Duodenal mucosa (tissue), 2 donors: ENCODE measurements around the gene ACOT13.
"Not testable (repeated sequence)": the region's sequence is repeated elsewhere in the genome, so short reads cannot be mapped to it uniquely, and the experiment has no call there.

Experiments
- H3K27ac ChIP-seq: one replicate; pipeline ENCODE4 v1.7.0; 2013; ENCODE audit warnings: low read depth, low read length
- H3K27me3 ChIP-seq, 2 donors: one replicate each; pipeline ENCODE4 v1.7.0; 2013; ENCODE audit warnings: low read length in 2 of 2, control low read depth in 1 of 2; ENCODE audit not compliant: insufficient read depth in 2 of 2, control insufficient read depth in 1 of 2
- H3K36me3 ChIP-seq, 2 donors: one replicate each; pipeline ENCODE4 v1.7.0; 2013; ENCODE audit warnings: low read length in 2 of 2, control low read depth in 1 of 2; ENCODE audit not compliant: insufficient read depth in 2 of 2, control insufficient read depth in 1 of 2
- H3K4me1 ChIP-seq, 2 donors: one replicate each; pipeline ENCODE4 v1.7.0; 2013; ENCODE audit warnings: low read length in 2 of 2, control low read depth in 1 of 2; ENCODE audit not compliant: insufficient read depth in 2 of 2, control insufficient read depth in 1 of 2
- H3K4me3 ChIP-seq, 2 donors: one replicate each; pipeline ENCODE4 v1.7.0; 2013; ENCODE audit warnings: low read length in 2 of 2, low read depth in 1 of 2
- H3K9ac ChIP-seq, 2 donors: one replicate each; pipeline ENCODE4 v1.7.0; 2013; ENCODE audit warnings: low read length in 2 of 2, low read depth in 1 of 2
- H3K9me3 ChIP-seq, 2 donors: one replicate each; pipeline ENCODE4 v1.7.0; 2013; ENCODE audit warnings: low read length in 2 of 2, control low read depth in 1 of 2; ENCODE audit not compliant: control insufficient read depth in 1 of 2

The ACOT13 gene

DNA sequence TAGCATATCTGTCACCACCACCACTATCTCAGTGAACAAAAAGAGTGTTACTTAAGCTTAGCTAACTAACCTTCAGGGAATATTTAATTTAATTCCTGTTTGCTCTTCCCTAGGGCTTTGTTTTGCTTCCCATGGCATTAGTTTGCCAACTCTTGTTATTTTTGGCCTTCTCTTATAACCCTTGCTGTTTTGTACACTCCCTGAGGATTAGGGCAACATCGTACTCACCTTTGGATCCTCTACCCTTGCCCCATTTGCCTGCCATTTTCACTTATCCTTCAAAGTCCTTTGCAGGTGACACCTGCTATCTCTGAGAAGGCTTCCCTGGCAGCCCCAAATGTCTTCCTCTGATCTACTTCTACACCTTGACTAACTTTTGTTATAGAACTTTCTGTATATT is 23.7 kb downstream of the ACOT13 start:
- Histone ChIP-seq H3K9ac (no peak overlapping the region), H3K27ac (no peak overlapping the region), H3K4me1 (no peaks in the 10 kb centered on the region), H3K9me3 (no peaks in the 10 kb centered on the region), H3K4me3 (no peak overlapping the region), H3K36me3 (no peaks in the 10 kb centered on the region), H3K27me3 (no peaks in the 10 kb centered on the region)

DNA sequence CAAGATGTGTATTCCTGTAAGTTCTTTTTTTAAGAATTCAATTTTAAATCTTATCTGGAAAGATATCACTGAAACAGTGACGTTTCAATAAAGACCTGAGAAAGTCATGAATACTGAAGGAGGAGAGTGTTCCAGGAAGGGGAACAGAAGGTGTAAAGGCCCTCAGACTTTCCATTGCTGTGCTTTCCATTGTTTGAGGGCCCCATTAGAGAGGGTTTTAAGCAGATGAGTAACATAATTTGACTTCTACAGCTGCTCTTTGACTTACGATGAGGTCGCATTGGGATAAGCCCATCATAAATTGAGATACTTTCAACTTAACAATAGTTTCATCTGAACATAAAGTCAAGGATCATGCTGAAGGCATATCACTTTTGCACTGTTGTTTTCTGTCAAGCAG is 24.7 kb downstream of the ACOT13 start:
- Histone ChIP-seq H3K4me3 (no peak overlapping the region), H3K4me1 (no peaks in the 10 kb centered on the region), H3K9me3 (no peaks in the 10 kb centered on the region), H3K27me3 (no peaks in the 10 kb centered on the region), H3K36me3 (no peaks in the 10 kb centered on the region), H3K9ac (no peak overlapping the region), H3K27ac (no peak overlapping the region)

DNA sequence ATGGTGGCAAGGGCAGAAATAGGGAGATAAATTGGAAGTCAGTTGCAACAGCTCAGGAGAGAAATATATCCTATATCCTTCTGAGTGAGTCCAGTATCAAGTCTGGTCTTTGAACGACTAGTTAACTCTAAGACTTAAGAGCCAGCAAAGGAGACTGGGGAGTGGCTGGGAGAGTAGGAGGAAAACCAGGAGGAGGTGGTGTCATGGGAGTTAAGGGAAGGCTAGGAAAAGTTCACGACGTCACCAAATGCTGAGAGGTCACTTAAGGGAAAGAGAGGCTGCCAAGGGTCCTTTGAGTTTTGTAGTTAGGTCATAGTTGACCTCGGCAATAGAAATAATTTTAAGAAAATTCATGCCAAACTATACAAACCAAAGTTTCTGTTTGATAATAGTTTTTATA is 25.1 kb downstream of the ACOT13 start:
- Histone ChIP-seq H3K4me1 (no peaks in the 10 kb centered on the region), H3K9me3 (no peaks in the 10 kb centered on the region), H3K9ac (no peak overlapping the region), H3K36me3 (no peaks in the 10 kb centered on the region), H3K27me3 (no peaks in the 10 kb centered on the region), H3K27ac (no peak overlapping the region), H3K4me3 (no peak overlapping the region)

DNA sequence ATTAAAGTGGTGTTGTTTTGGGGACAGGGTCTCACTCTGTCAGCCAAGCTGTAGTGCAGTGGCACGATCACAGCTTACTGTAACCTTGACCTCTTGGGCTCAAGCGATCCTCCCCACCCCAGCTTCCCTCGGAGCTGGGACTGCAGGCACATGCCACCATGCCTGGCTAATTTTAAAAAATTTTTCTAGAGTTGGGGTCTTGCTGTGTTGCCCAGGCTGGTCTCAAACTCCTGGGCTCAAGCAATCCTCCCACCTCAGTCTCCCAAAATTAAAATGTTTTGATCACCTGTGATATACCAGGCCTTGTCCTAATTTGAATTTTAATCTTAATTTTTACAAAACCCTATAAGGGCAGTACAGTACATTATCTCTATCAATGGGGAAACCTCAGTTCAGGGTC is 25.5 kb downstream of the ACOT13 start:
- Histone ChIP-seq H3K4me1 (no peaks in the 10 kb centered on the region), H3K27ac (no peak overlapping the region), H3K36me3 (no peaks in the 10 kb centered on the region), H3K9me3 (no peaks in the 10 kb centered on the region), H3K9ac (no peak overlapping the region), H3K4me3 (no peak overlapping the region), H3K27me3 (no peaks in the 10 kb centered on the region)

DNA sequence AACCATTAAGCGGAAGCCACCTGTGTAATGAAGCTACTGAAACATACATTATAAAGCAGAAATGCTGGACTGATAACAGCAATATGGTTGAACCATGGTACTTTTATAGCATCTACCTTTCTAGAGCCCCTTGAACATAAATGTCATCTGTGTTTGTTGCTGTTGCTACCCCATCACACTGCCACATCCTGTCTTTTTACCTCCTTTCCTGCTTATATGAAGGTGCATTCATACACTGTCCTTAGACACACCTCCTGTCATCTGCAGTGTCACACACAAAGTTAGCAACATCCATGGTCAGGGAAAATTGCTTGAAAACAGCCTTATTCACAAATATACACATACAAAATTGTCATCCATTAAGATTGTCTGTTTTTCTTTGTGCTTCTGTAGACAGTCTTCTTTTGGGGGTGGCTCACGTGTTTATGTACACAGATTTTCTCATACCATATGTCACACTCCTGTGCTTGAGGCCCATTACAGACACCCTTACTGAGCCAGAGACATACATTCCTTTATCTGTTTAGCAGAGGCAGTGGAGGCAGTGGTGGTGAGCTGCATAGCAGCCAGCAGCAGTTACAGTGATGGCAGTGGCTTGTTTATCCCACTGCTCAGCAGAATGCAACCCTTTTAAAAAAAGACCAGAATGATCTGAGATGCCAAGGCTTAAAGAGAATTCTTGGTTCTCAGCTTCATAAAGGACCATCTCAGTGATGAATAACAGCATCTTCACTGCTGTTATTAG is 26.1 kb downstream of the ACOT13 start:
- Histone ChIP-seq H3K27me3 (no peaks in the 10 kb centered on the region), H3K36me3 (no peaks in the 10 kb centered on the region), H3K4me3 (no peak overlapping the region), H3K4me1 (no peaks in the 10 kb centered on the region), H3K27ac (no peak overlapping the region), H3K9me3 (no peaks in the 10 kb centered on the region), H3K9ac (no peak overlapping the region)

DNA sequence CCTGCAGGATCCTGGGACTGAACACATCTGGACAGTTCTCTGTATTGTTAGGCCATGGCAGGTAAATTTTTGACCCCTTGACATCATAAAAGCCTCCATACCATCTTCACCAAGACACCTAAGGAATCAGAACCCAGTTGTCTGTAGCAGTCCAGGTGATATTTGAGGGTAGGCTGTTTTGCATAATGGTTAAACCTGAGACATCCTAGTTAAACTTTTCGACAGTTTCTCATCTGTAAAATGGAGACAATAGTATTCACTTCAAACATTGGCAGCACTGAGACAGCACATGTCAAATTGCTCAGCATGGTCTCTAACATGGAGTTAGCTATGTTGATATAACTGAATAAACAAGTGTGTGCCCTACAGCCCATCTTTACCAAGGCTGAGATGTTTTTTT is 27.3 kb downstream of the ACOT13 start:
- H3K36me3 ChIP-seq = no peaks in the 10 kb centered on the region
- no peaks in the 10 kb centered on the region for H3K9me3 ChIP-seq
- H3K4me3 ChIP-seq = no peak overlapping the region
- no peaks in the 10 kb centered on the region for H3K27me3 ChIP-seq
- no peak overlapping the region for H3K27ac ChIP-seq
- no peaks in the 10 kb centered on the region for H3K4me1 ChIP-seq
- no peak overlapping the region for H3K9ac ChIP-seq

DNA sequence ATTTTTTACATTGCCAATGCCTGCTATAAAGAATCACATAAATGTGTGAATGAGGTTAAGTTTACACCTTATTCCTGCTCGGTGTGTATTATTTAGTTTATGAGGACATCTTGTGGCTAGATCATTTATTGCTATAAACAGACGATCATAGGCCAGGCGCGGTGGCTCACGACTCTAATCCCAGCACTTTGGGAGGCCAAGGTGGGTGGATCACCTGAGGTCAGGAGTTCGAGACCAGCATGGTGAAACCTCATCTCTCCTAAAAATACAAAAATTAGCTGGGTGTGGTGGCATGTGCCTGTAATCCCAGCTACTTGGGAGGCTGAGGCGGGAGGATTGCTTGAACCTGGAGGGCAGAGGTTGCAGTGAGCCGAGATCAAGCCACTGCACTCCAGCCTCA is 28.8 kb downstream of the ACOT13 start:
- H3K27ac ChIP-seq = not testable (repeated sequence)

DNA sequence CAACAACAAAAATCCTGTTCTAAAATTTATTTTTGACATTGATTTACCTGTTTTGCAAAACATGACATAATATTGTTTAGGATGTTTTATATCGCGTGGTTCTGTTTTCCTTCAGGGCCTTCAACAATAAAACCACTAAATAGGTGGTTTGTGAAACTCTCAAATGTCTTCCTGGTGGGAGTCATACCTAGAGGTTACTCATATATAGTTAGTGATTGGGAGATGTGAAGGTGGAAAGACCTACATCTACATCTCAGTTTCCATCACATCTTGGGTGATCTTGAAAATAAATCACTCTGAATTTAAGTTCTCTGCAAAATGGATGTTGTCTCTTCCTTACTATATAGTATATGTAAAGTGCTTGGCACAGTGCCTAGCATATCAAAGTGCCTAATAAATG is 29.2 kb downstream of the ACOT13 start:
- no peak overlapping the region for H3K27ac ChIP-seq
- no peak overlapping the region for H3K4me3 ChIP-seq
- H3K36me3 ChIP-seq = no peaks in the 10 kb centered on the region
- H3K9ac ChIP-seq = no peak overlapping the region
- no peaks in the 10 kb centered on the region for H3K9me3 ChIP-seq
- H3K4me1 ChIP-seq = no peaks in the 10 kb centered on the region
- H3K27me3 ChIP-seq = no peaks in the 10 kb centered on the region

More for the DNA sequence above, 28.8 kb downstream of the ACOT13 start:
- H3K36me3 ChIP-seq, H3K9ac ChIP-seq, H3K27me3 ChIP-seq, H3K4me3 ChIP-seq, H3K9me3 ChIP-seq, H3K4me1 ChIP-seq: not testable (repeated sequence)

DNA sequence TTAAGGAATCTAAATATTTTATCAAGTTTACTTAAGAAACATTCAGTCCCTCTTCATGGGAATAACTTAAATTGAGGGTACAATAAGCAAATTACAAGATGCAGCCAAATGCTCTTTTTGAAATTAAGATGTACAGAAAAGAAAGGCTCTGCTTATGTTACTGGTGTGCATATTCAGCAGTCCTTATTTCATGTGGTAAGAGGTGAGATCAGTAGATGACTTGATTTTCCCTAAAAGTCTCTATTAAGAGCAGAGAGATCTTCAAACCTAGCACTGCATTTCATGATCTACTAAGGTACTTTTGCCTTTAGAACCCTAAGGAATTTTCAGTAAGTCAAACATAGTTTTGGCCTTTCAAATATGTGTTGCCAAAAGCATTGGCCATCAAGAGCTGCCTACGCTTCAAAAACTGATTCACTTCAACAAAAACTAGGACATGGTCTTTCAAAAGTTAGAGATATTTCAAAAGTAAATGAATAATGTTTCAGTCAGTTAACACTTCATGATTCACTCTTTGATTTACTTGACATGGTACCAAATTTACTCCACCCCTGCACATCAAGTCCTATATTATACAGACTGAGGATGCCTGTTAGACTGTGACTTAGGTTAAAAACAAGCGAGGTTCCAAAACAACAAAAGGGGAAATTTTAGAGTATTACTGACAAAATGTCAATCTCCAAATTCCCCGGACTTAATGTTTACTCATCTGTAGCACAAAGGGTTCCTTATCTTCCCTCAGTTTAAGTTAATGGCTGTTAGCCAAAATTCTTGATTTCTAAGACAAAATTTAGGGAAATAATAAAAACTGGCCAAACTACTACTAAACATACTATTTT is 32.9 kb downstream of the ACOT13 start:
- Histone ChIP-seq H3K27ac (no peak overlapping the region), H3K27me3 (no peaks in the 10 kb centered on the region), H3K4me3 (no peak overlapping the region), H3K4me1 (no peaks in the 10 kb centered on the region), H3K9me3 (no peaks in the 10 kb centered on the region), H3K36me3 (peaks cover 13 to 29% of the 10 kb centered on the region in 2 donors), H3K9ac (no peak overlapping the region)

DNA sequence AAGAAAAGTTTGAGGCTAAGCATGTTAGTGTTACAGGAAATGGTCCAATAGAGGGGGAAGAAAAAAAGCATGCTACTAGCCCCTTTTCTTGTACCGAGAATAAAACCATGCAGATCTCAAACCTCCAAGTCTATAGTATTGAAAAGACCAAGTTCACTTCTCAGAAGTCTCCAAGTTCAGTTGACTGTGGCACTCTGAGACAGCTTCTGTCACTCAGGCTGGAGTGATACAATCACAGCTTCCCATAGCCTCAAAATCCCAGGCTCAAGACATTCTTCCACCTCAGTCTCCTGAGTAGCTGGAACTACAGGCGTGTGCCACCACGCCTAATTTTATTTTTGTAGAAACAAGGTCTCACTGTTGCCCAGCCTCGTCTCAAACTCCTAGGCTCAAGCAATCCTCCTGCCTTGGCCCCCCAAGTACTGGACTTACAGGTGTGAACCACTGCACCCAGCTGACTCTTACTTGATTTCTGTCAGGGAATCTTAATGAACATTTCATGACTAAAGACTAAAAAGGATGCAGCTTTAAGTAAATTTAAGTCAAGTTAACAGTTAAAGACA is 35.9 kb downstream of the ACOT13 start:
- Histone ChIP-seq H3K27me3 (no peaks in the 10 kb centered on the region), H3K36me3 (peaks cover 30 to 58% of the 10 kb centered on the region in 2 donors), H3K27ac (no peak overlapping the region)

More for the DNA sequence above, 35.9 kb downstream of the ACOT13 start:
- Histone ChIP-seq H3K9ac (no peak overlapping the region), H3K4me1 (no peaks in the 10 kb centered on the region), H3K4me3 (no peak overlapping the region), H3K9me3 (no peaks in the 10 kb centered on the region)
